ENCODE results near the gene LRRIQ4.

The LRRIQ4 gene

GRCh38 chr3:169861871-169862270 is 49.2 kb downstream of the LRRIQ4 start:
- DNase-seq: no peak

- peak; percentile 69 for DNase-seq
Observed at GRCh38 chr3:169863458-169863899, 50.8 kb downstream of the LRRIQ4 start.

GRCh38 chr3:169864270-169864669 is 51.6 kb downstream of the LRRIQ4 start:
- no peak for DNase-seq

DNA sequence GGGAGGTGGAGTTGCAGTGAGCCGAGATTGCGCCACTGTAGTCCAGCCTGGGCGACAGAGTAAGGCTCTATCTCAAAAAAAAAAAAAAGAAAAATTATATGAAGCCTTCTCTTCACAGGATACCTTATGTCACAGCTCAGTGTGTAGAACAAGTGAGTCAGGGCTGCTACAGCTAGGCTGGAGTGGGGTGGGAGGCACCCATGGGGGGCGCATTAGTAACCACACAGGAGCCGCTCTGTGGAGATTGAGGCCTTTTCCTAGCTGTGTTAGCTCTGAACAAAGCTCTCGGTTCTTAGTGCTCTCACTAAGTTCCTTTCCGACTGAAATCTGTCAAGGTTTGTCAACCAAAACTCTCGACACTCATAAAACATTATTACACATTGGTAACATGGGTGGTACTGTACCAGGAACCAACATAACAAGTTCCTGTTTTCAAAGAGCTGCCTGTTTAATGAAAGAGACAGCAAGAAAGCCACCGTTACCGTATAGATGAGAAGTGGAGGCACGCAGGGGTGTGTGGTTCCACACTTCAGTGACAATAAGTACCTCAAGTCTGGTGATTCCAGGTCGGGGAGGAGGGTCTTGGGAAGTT is 52.6 kb downstream of the LRRIQ4 start:
- no peak for DNase-seq

GRCh38 chr3:169867584-169868210 is 55.0 kb downstream of the LRRIQ4 start:
- no peak for DNase-seq

- no peak for DNase-seq
Observed at GRCh38 chr3:169868369-169868768, 55.7 kb downstream of the LRRIQ4 start.

DNA sequence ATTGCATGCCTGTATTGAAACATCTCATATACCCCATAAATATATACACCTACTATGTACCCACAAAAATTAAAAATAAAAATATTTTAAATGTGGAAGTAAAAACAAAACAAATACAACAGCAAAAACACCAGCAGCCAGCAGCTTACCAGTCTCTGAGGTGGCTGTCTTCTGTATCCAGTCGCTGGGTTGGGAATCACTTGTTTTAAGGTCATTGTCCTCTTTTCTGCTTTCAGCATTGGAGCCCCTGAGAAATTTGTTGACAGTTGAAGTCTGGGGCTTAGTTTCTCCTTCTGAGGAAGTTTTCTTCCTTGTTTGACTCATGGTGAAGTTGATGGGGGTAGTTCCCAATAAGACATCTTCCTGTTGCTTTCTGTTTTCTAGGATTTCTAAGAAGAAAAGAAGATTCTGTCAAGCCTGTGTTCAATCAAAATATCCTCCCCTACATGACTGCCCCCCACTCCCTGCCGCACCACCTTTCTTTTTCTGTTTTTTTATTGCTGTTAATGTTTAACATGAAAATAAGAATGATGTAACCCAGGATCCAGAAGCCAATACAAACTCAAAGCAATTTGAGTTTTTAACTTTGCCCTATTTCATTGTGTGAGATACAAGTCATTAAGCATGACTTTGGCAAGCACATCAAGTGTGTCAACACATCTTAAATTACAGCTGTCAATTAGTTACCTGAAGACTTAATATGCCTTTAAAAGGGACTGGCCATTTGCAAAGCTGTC is 57.0 kb downstream of the LRRIQ4 start, which contains the start of gene LRRC31:
Gene LRRC31 (minus strand): TSS at position 452 of the 737 bp plus-strand sequence. CDS start 128 bp downstream, at position 324.
- DNase-seq: peak; percentile 72

DNA sequence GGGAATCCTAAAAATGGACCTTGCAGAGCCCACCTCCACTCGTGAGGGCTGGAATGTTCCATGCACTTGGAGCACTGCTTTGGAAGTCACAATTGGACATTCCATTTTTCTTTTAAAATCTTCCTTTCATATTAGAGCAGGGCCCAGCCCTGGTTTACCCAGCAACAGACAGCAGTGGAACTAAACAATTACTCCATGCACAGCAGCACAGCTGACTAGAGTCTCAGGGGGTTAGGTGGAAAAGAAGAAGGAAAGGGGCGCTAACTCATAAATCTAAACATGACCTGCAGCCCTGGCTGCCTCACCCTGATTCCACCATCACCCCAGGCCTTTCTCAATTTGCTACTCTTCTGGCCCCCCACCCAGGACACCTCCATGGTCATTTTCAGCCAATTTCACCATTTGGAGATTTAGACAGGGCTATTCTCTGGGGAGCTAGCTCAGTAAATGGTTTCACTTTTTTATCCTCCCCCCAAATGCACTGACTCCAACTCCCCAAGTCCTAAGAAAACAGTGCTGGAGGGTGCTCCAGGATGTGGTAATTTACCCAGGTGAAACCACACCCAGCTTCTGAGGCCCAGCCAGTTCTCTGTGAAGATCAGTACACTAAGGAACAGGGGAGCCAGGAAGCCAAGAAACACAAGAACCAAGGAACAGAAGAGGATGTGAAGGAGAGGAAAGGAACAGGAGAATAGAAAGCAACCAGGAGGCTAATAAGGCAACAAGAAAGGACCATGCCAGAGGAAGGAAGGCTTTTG is 58.6 kb downstream of the LRRIQ4 start:
- no peak for DNase-seq

DNA sequence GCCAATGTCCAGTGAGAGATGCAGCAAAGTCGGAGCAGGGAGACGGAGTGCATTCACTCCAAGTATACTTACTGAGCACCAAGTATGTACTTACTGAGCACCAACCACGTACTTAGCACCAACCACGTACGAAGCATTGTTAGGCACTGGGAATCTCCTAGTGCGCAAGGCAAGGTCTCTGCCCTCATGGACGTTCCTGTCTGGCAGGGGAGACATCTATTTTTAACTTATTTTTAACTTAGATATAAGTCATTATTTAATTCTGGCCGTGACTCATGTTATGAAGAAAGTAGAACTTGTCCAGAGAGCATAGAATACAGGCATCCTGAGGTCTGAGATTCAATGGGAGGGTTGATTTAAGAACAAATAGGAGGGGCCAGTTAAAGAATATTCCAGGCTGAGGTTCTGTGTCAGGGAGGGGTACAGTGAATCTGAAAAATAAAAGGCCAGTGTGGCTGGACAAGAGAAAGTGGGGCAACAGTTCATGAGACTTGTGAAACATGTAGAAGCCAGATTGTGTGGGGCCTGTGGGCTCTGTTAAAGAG is 66.4 kb downstream of the LRRIQ4 start:
- no peak for DNase-seq

DNA sequence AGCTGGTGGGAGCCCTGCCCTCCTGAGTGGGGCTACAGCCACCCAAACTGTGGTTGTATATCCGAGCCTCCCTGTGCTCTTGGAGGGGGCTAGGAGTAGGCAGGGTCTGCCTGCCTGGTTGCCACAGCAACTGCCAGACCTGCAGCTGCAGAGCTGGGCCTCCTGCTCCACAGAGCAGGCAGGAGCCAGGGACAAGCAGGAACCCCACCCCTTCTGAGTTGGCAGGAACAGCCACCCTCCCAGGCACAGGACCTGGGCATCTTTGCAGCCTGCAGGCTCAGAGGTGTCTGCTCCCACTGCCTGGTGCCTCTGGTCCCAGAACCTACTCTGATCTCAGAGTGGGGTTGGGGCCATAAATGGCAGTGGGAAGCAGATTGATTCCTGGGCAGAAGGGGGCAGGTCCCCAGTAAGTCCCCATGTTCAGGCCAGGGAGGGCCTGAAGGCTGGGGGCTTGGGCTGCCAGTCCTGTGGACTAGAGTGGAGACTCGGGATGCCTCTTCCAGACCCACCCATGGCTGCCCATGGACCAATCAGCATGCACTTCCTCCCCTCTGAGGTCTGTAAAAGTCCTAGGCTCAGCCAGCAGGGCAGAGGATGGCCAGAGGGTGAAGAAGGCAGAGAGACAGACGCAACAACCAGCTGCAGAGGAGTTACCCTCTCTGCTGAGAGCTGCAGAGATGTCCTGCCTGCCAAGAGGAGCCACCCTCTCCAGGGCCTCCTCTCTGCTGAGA is 67.3 kb downstream of the LRRIQ4 start:
- DNase-seq: no peak

- no peak for DNase-seq
Observed at GRCh38 chr3:169880576-169881250, 68.0 kb downstream of the LRRIQ4 start.

DNA sequence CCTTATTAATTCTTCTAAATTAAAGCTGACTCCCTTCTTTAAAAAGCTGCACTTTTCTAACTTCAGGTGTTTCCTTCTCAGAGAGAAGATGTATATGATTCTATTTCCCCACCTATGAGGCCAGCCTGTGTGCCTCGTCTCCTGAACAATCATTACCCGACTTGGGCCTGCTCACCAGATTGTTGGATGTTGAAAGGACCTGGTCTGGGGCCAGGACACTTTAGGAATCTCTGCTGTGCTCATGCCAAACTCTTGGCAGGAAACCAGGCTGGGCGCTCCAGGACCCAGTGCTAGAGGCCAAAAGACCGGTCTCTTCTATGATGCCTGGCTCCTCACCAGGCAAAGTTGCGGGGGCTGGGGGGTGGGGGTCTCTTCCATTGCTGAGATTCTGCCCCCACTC is 74.0 kb downstream of the LRRIQ4 start:
- DNase-seq: peak; percentile 7
